ENCODE data around the gene NPPA. TPM values are rescaled to one million over a fixed set of nuclear protein-coding genes. Genes with fewer than 3 reads are reported as not detected.
"Not testable (repeated sequence)": the region's sequence is repeated elsewhere in the genome, so short reads cannot be mapped to it uniquely, and the experiment has no call there.

Gene NPPA
- total RNA-seq, 1 donor from 2014 or later: 0.60 TPM

DNA sequence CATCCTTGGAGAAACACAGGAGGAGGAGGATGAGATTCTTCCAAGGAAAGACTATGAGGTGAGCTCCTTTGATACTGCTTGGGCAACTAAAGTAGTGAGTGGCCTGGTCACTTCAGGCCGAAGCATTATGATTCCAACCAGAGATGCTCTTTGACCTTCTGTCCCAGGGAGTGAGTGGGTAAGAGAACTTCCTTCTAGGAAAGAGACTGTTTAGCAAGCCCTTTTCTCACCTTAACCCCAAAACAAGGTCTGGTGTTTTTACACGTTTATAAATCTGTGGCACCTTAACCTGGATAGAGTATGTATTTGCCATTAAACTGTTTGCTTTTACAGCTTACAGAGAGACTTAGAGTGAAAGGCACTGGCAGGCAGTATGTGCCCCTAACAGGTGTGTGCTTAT is 40.5 kb downstream of the NPPA start:
- no peak for DNase-seq (ENCODE audit: low read depth in 2 of 2)

GRCh38 chr1:11806307-11806936 is 41.2 kb downstream of the NPPA start:
- peak; percentile 35 to 52 for DNase-seq (ENCODE audit: low read depth in 2 of 2)

- DNase-seq (ENCODE audit: low read depth in 2 of 2): peak; percentile 99 to 100
Measured at GRCh38 chr1:11805422-11806306, 41.9 kb downstream of the NPPA start, which contains the start of the genes CLCN6 and MTHFR. TSS of gene CLCN6 (plus strand) at chr1:11806191. CDS start at chr1:11806263, 72 bp downstream. TSS of gene MTHFR (minus strand) at chr1:11805964. CDS start at chr1:11803116, 2,848 bp downstream.

DNA sequence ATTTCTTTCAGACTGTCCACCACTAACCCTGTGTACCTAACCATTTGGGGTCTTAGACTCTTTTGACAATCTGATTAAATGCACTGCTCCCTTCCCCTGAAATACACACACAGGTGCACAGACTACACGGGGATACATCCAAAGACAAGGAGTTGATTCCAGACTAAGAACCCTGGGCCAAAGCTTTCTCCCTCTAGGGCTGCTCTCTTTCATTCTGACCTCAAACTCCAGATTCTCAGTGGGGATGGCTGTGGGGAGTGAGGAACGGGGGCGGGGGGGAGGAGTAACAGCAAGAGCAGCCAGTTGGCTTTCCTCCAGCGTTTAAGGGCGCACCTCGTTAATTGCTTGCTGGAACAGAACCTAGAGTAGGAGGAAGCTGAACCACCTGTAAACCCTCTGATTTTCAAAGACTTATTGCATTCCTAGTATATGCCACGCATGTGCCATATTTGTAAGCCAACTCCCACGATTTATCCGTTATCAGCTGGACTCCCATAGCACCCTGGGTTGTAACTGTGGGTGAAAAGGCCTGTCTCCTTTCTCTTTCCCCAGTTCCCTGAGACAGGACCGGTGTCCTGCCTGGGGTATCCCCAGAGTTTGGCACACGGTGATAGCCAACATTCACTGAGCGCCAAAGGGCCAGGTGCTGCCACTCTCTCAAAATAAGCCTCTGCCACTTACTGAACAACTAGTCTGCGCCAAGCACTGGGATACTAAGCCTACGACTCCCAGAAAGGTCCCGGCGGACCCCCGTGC is 42.7 kb downstream of the NPPA start:
- DNase-seq (ENCODE audit: low read depth in 2 of 2): peak; percentile 26 to 47

- not testable (repeated sequence) for DNase-seq (ENCODE audit: low read depth in 2 of 2)
Measured at GRCh38 chr1:11803924-11804665, 43.5 kb downstream of the NPPA start.

- peak; percentile 63 to 90 for DNase-seq (ENCODE audit: low read depth in 2 of 2)
Measured at GRCh38 chr1:11802973-11803885, 44.4 kb downstream of the NPPA start.

DNA sequence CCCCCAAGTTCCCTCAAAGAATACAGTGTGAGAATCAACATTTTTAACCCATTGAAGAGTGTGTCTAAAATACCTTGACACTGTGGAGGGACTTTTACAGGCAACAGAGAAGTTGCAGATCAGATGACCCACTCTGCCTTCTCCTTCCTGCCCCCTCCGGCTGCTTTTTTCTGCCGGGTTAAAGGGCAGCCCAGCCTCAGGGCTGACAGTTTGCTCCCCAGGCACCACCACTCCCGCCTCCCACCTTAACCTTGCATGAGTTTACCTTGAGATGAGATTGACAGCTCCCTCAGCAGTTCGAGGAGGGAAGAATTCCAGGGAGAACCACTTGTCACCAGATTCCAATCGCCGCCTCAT is 45.0 kb downstream of the NPPA start:
- DNase-seq (ENCODE audit: low read depth in 2 of 2): peak in 1 of 2 donors; percentile 32

DNA sequence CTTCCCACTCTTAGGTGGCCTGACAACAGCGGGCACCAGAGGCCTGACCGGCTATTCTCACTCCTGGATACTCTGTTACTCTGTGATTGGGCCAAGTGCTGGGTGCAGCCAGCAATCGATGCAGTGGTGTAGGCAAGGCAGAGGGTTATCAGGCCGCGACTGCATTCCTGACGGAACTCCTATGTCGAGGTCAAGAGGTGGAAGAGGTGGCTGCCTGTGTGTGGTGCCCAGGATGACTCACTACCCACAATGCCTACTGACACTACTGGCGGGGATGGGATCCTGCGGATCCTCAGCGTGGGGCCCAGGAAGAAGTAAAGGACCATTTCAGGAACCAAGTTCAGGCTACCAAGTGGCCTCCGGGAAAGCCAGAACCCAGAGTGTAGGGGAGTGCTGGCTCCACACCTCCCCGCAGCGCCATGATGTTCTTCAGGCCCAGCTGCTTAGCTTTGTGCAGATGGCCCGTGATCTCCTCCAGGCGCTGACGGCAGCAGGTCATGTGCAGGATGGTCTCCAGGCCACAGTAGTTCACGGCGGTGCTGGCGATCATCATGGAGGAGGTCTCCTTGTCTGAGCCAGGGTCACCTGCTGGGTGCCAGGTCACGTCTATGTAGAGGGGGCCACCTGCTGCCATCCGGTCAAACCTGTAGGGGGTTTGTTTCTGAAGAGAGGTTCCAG is 46.7 kb downstream of the NPPA start:
- DNase-seq (ENCODE audit: low read depth in 2 of 2): no peak

GRCh38 chr1:11800391-11800755 is 47.2 kb downstream of the NPPA start:
- no peak for DNase-seq (ENCODE audit: low read depth in 2 of 2)

- DNase-seq (ENCODE audit: low read depth in 2 of 2): no peak
Measured at GRCh38 chr1:11799896-11800295, 47.7 kb downstream of the NPPA start.

DNA sequence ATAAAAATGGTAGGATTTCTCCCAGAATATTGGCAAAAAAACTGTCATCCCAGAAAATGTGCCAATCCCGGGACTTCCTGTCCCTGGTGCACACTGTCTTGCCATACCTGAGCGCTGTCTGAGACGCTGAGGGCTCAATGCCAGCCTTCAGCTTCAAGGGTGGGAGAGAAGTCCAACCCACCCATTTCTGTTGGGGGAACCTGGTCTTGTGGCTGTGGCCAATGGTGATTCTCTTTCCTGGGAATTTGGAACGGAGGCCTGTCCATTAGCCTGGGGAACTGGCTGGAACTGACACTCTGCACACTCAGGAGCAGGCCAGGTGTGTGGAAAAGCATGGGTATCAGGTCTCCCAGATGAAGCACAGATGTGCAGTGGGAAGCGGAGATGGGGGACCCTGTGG is 48.5 kb downstream of the NPPA start:
- no peak for DNase-seq (ENCODE audit: low read depth in 2 of 2)

GRCh38 chr1:11797525-11798216 is 49.9 kb downstream of the NPPA start:
- DNase-seq (ENCODE audit: low read depth in 2 of 2): peak; percentile 81 to 91

- peak in 1 of 2 donors; percentile 60 for DNase-seq (ENCODE audit: low read depth in 2 of 2)
Measured at GRCh38 chr1:11796036-11796828, 51.4 kb downstream of the NPPA start.

Other genes with a start within 250 kb of the NPPA start
- 2.2 and 3.5 TPM in 2 replicates for gene FBXO2, start 193.4 kb downstream of the NPPA start, total RNA-seq
- gene FBXO44, start 192.9 kb downstream of the NPPA start, total RNA-seq: 7.4 and 9.9 TPM in 2 replicates
- gene FBXO6, start 183.6 kb downstream of the NPPA start, total RNA-seq: 2.2 and 2.6 TPM in 2 replicates
- 23.0 and 27.7 TPM in 2 replicates for gene MAD2L2, start 166.6 kb downstream of the NPPA start, total RNA-seq
- under 0.01 and 0.22 TPM in 2 replicates for gene DRAXIN, start 156.1 kb downstream of the NPPA start, total RNA-seq
- gene AGTRAP, start 111.6 kb downstream of the NPPA start, total RNA-seq: 31.4 and 38.5 TPM in 2 replicates
- 0.22 and 0.40 TPM in 2 replicates for gene C1orf167, start 85.6 kb downstream of the NPPA start, total RNA-seq
- gene MTHFR, start 41.8 kb downstream of the NPPA start, total RNA-seq: 25.9 and 35.5 TPM in 2 replicates
- gene CLCN6, start 41.6 kb downstream of the NPPA start, total RNA-seq: 5.2 and 7.5 TPM in 2 replicates
- not detected in 2 replicates for gene NPPB, start 11.2 kb upstream of the NPPA start, total RNA-seq
- 36.2 and 57.3 TPM in 2 replicates for gene KIAA2013, start 78.6 kb upstream of the NPPA start, total RNA-seq
- gene PLOD1, start 86.9 kb upstream of the NPPA start, total RNA-seq: 135 and 141 TPM in 2 replicates
- gene MFN2, start 132.7 kb upstream of the NPPA start, total RNA-seq: 41.0 and 56.5 TPM in 2 replicates
- gene MIIP, start 171.7 kb upstream of the NPPA start, total RNA-seq: 20.9 and 27.8 TPM in 2 replicates
- gene TNFRSF8, start 215.5 kb upstream of the NPPA start, total RNA-seq: not detected in 2 replicates

Data from lung microvascular endothelial cell (primary cell).